Endometrium (tissue), 2 donors: ENCODE results near the gene KCNE2.

ENCODE experiments used
- FAIRE-seq: peaks from 2 replicates; lab custom pipeline; 2012; peaks lifted over from hg19 to GRCh38; lab: Jason Lieb, UNC
- donor health status: control.
- donor health status: control.

The KCNE2 gene

GRCh38 chr21:34363733-34364132 is at the start of gene KCNE2:
Gene KCNE2 (plus strand): TSS chr21:34364006. CDS start chr21:34370479, 6,473 bp downstream.
- FAIRE-seq, result no peak

DNA sequence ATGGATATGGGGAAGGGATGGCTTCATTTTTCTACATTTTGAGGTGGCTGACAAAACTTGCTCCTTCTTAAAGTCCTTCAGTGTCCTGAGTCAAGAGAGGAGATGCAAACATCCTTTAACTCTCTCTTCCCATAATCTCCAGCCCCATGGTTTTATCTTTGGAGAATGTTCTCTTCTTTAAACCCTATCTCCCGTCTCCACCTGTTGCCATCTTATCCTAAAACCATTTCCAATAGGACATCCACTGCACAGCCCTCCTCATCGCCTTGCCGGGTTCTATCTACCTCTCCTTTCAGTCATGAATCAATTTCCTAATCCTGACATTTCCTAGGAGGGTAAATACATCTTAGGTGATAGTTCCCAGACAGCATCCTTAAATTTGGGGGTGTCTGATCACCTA is 44.2 kb upstream of the KCNE2 start:
- no peak for FAIRE-seq

DNA sequence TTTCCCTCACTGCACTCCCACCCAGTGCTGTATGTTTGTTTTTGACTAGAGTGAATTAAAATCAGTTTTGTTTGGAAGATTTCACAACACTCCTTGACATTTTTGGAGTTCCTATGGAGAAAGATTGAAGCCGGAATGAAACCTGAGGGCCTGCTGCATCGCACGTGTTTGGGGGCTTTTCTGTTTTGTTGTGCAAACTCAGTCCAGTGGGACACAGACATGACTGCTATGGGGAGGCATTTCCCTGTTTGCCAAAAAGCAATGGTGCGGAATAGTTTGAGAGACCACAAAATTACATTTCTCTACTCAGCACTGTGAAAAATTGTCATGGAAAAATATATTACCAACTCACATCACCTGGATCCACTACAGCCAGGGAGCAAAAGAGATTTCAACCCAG is 43.8 kb upstream of the KCNE2 start:
- FAIRE-seq, result no peak

- FAIRE-seq, result no peak
Measured at GRCh38 chr21:34330055-34330454, 33.8 kb upstream of the KCNE2 start.

- FAIRE-seq, result no peak
Measured at GRCh38 chr21:34331726-34332125, 32.1 kb upstream of the KCNE2 start.

- no peak for FAIRE-seq
Measured at GRCh38 chr21:34332347-34332746, 31.5 kb upstream of the KCNE2 start.

DNA sequence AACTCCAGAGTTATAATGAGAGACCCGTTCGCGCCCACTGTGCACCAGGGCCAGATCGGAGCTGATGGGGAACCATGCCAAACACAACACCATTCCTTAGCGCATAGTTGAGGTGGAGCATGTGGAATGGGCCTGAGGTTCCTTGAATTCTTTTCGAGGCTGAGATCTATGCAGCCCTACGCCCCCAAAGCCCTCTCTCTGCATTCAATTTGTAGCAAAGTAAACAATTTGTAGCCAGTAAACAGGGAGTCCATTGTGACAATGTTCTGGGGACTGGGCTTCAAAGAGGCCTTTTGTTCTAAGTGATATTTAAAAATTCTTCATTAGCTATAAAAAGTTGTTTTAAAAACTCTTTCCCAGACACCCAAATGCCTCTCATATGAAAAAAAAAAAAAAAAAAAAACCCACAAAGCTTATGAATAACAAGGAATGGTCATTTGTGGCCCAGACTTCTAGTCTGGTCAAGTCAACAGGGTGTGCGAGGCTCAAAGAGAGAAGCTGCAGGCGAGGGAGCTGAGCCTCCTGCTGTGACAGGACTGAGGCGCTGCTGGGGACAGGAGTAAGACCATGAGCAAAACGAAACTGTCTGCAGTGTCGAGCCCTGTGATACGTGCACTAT is 30.6 kb upstream of the KCNE2 start:
- peak; percentile 92 for FAIRE-seq

DNA sequence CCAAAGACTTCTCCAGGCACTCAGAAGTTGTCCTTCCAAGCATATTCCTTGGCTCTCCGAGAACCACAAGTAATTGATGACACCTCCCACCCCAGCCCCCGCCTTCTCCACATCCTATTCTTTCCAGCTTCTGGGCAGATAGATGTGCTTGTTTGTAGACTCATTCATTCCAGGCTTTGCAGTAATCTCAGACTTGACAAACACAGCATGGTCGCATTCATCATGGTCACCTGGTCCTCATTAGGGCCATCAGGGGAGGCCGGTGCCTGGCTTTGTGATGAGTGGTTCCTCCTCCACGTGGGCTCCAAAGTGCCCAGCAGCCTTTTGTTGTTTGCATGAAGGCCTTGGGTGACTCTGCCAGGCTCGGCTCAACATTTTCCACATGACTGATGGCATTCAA is 28.5 kb upstream of the KCNE2 start:
- FAIRE-seq, result no peak

GRCh38 chr21:34336245-34336644 is 27.6 kb upstream of the KCNE2 start:
- no peak for FAIRE-seq

- no peak for FAIRE-seq
Measured at GRCh38 chr21:34336756-34337391, 26.9 kb upstream of the KCNE2 start.

- FAIRE-seq, result no peak
Measured at GRCh38 chr21:34337741-34338140, 26.1 kb upstream of the KCNE2 start.

DNA sequence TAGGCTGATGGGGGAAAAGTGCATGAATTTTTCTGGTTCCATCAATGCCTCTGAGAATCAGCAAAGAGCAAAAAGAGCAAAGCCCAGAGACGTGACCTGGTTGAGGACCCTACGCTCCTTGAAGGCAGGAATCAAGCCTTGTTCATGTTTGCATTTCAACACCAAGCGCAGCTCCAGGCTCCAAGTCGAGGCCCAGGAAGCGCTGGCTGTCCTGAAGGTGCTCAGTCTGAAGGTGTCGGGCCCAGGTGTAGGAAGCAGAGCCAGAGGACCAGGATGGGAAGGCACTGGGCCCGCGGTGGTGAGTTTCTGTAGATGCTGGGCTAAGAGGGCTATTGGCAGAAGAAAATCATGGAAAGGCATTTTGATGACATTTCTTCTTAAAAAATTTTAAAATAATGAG is 25.6 kb upstream of the KCNE2 start:
- no peak for FAIRE-seq

DNA sequence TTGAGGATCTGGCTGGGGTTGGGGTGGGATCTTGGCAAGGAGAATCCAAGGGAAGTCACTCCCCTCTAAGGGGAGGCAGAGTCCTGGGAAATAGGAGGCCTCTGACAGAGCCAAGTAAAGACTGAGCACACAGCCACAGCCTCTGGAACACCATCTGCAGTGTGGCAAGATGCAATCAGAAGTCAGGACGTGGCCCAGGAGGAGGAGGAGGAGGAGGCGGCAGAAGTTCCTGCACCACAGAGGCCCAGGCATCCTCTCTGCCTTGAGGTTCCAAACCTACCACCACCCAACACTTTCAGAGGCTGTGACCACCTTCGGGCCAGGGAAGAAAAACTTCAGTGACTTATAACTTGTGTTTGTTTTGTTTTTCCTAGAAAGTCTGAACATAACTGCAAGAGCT is 23.7 kb upstream of the KCNE2 start:
- no peak for FAIRE-seq

DNA sequence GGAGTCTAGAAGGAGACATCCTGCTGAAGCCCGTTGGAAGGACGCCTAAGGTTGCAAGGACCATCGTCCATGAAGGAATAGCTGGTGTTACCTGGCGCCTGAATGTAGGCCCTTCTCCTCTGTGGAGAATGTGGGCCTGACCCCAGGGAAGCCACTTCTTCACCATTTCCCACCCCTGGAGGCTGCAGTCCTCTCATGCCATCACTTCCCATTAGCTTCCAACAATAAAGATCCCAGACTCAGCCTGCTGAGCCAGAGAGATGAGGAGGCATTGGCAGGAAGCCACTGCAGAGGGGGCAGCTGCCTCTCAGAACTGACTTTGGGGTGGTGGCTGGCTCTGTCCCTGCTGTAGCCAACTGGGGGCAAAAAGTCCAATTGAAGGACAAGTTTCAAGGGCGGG is 21.3 kb upstream of the KCNE2 start:
- FAIRE-seq, result no peak

DNA sequence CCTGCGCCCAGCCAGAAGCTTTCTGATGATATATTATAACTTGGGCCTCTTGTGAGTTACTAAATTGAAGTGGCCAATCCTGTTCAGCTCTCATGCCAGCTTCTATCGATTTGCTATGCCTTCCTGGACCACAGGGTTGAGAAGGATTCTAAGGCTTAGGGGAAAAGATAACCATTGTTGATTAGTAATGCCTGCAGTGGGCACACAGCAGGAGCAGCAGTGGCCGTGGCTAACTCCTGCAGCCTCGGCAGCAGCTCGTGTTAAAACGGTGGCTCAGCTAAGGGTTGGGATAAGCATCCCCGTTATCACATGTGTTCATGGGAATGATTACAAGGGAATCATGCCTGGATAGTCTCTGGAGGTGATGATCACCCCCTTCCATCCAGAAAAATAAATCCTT is 20.5 kb upstream of the KCNE2 start:
- no peak for FAIRE-seq

DNA sequence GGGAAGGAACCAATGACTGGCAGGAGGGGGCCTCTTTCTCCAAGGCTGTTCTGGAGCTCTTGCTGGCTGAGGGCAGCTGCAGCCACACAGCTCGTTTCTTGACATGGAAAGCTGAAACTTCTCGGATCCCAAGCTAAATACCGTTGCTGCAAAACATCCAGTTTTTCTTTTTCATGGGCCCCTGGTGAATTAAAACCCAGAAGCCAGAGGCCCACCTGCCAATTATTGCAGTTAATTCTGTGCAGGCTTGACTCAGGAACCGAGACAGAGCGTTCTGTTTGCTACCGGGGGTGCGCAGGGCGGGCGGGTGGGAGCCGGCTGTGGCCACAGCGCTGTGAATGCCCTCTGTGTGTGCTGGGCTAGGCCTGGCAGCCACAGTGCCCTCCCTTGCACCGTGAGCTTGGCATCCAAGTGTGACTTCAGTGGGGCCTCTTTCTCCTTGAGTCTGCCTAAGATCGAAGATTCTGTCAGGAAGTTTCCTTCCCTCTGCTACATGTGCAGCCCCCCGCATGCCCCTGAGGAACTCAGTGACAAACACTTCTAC is 19.9 kb upstream of the KCNE2 start:
- FAIRE-seq, result no peak

DNA sequence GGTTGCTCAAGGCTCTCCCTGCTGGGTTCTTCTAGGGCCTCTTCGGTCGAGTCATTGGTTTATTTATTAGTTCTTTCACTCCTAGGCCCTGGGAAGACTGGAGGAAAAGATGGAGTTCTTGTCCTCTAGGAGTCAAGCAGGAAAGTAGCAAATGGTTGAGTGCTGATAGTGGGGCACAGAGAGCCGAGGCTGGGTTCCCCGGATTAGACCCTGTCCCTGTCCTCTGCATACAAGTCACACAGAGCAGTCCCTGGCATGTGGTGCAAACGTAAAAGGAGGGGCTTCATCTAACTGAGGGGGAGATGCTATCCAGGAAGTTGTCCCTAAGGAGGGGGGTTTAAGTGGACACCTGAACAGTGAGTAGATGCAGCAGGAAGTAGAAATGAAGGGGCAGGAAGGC is 19.2 kb upstream of the KCNE2 start:
- no peak for FAIRE-seq

DNA sequence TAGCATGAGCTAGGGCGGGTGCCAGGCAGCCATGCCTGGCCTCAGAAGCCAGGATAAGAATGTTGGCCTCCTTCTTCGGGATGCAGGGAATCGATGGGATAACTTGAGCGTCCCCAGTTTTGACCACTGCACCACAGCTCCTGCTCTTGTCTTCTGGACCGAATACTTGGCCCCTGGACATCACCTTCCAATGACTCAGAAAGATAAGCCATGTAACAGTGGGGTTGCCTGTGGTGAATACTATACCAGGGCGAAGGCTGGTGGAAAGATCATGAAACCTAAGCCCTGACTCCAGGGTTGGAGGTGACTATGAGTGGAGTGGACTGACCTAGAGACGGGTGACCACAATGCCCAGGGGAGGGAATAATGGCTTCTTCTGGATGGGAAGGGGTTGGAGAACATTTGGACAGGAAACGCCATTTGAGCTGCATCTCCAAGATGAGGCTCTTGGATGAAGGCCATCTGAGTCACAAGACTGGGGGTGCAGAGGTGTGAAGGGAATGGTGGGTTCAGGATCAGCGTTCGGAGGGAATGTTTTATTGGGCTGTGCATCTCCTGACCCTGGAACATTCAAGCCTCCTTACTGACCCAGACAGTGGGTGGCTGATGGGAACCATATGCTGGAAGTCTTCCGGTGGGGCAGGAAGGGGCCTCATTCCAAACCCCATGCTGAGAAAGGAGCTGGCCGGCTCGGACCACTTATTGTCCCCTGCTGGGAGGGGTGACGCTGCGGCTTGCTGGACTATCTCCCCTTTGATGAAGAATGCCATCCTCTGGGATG is 18.5 kb upstream of the KCNE2 start:
- FAIRE-seq, result no peak

DNA sequence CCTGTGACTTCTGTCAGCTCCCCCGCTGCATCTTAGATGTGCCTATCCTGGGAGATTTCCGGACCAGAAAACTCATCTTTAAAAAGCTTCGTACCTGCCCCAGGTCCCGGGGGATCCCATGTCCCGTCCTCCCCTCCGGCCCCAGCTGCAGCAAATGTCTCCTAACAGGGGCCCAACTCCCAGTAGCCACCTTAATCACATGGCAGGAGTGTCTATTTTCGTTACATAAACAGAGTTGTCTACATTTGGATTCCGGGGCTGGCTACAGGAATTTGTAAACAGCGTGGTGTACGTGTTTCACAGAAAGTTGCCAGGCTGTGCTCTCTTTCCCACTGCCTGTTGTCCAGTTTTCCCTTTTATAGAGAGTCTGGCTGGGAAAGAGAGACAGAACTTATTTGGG is 17.9 kb upstream of the KCNE2 start:
- no peak for FAIRE-seq

- FAIRE-seq, result no peak
Measured at GRCh38 chr21:34348890-34349519, 14.8 kb upstream of the KCNE2 start.

GRCh38 chr21:34351786-34352241 is 12.0 kb upstream of the KCNE2 start:
- peak; percentile 41 for FAIRE-seq

DNA sequence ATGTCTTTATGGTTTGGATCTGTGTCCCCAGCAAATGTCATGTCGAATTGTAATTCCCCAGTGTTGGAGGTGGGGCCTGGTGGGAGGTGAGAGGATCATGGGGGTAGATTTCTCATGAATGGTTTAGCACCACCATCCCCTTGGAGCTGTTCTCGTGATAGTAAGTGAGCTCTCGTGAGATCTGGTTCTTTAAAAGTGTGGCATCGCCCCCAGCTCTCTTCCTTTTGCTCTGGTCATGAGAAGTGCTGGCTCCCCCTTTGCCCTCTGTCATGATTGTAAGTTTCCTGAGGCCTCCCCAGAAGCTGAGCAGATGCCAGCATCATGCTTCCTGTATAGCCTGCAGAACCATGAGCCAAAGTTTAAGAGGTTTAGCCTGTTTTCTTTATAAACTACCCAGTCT is 11.2 kb upstream of the KCNE2 start:
- no peak for FAIRE-seq

DNA sequence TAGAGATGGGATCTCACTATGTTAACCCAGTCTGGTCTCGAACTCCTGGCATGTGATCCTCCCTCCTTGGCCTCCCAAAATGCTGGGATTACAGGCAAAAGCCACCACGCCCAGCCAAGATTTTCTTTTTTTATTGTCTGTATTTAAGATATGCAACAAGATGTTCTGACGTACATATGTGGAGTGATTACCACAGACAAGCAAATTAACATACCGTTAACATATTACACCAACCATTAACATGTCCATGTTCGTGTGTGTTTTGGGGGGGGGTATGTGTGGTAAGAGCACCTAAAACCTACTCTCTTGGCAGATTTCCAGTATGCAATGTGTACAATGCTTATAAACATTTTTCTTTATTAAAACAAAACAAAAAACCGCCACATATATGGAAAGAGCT is 10.6 kb upstream of the KCNE2 start:
- no peak for FAIRE-seq
